Measurements from ENCODE around the gene LATS1.

LATS1 gene

DNA sequence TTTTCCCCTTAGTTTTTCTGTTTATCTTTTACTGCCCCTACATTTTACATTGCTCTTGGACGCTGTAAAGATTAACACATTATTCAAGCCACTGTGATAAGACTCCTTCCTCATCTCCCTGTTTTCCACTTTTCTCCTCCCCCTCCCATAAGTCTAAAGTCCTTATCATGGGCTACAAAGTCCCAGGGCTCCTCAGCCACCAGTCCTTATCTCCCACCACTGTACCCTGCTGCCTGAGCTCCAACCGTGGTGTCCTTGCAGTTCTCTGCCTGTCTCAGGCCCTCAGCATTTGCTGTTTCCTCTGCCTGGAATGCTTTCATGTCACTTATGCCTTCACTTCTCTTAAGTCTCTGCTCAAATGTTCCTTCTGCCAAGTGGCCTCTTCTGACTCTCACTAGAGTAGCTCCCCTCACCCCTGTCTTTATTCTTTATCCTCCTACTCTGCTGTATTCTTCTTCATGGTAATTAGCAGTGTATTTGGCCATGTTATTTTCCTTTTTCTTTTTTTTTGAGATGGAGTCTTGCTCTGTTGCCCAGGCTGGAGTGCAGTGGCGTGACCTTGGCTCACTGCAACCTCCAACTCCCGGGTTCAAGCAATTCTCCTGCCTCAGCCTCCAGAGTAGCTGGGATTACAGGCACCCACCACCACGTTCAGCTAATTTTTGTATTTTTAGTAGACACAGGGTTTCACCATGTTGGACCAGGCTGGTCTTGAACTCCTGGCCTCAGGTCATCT is 10.8 kb upstream of the LATS1 start:
- POLR2A ChIA-PET = no interaction called here
- CTCF ChIA-PET = interaction anchor here (1.7 kb wide), 1 partner anchor 10 kb away, joined by 5 read pairs; no protein-coding TSS in a partner anchor
- TF ChIP-seq, protein P1, sequence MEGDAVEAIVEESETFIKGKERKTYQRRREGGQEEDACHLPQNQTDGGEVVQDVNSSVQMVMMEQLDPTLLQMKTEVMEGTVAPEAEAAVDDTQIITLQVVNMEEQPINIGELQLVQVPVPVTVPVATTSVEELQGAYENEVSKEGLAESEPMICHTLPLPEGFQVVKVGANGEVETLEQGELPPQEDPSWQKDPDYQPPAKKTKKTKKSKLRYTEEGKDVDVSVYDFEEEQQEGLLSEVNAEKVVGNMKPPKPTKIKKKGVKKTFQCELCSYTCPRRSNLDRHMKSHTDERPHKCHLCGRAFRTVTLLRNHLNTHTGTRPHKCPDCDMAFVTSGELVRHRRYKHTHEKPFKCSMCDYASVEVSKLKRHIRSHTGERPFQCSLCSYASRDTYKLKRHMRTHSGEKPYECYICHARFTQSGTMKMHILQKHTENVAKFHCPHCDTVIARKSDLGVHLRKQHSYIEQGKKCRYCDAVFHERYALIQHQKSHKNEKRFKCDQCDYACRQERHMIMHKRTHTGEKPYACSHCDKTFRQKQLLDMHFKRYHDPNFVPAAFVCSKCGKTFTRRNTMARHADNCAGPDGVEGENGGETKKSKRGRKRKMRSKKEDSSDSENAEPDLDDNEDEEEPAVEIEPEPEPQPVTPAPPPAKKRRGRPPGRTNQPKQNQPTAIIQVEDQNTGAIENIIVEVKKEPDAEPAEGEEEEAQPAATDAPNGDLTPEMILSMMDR (IDR thresholded peaks at IDR 0.05; ENCODE audit: control extremely low read depth, extremely low read depth, low read depth, missing control alignments) = no peak
- DNase-seq (ENCODE audit: extremely low spot score) = no peak

DNA sequence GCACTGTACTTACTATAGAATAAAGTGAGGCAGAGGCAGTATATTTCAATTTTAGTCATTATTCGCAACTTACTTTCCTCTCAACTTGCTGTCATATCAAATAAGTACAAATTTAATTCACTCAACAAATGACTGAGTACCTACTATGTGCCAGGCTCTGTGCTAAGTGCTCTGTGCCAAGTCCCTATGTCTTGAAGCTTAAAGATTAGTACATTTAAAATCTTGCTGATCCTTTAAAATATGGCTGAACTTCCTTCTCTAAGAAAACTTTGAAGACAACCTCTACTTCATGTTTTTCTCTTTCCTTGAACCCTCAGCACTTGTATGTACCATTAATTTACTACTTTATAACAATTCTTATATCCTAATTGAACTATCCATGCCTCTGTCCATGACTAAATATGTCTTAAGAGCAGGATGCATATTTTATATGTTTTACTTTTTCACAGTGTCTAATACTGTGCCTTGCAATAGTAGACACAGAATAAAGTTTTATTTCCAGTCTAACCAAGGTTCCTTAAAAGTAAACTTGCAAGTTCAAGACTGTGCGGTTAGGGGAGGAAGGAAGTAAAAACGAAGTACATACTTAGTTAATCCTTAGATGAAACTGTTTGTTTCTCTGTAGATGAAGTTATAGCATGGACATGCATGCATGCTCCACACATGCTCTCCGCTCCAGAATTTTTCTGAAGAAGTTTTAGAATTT is 10.0 kb upstream of the LATS1 start:
- ChIA-PET POLR2A (no interaction called here), CTCF (interaction anchor here (1.7 to 1.9 kb wide), 2 partner anchors 9 to 11 kb away, joined by 5 read pairs; no protein-coding TSS in a partner anchor)
- TF ChIP-seq, protein P1 (IDR thresholded peaks at IDR 0.05; ENCODE audit: control extremely low read depth, extremely low read depth, low read depth, missing control alignments) = no peak
- DNase-seq (ENCODE audit: extremely low spot score) = no peak

- TF ChIP-seq, protein P1 (IDR thresholded peaks at IDR 0.05; ENCODE audit: control extremely low read depth, extremely low read depth, low read depth, missing control alignments) = no peak
- CTCF ChIA-PET = interaction anchor here (1.2 to 1.9 kb wide), 2 partner anchors 13 to 19 kb away, joined by 4 to 5 read pairs; no protein-coding TSS in a partner anchor
- POLR2A ChIA-PET = no interaction called here
- no peak for DNase-seq (ENCODE audit: extremely low spot score)
These were observed 7.9 kb upstream of the LATS1 start for GRCh38 chr6:149725785-149726184.

DNA sequence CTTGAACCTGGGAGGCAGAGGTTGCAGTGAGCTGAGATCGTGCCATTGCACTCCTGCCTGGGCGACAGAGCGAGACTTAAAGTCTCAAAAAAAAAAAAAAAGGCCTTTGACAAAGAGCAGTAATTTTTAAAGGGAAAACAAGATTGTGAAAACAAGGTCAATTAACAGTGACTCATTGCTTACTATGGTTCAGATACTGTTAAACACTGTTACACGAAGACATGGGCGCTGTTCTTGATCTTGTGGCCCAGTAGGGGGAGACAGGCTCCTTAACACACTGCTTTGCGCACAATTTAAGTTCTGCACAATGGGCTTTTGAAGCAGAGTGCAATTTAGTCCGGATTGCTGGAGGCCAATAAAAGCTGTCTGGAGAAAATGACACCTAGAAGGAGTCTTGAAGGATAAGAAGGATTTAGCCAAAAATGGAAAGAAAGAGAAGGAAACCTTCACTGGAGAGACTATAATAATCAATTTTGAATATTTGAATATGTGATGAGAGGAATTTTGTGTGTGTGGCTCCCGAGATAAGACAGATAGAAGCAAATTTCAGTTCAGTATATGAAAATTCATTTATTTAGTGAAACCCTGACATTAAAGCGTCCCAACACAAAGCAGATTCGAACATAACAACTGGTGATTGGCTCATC is 6.0 kb upstream of the LATS1 start:
- ChIA-PET POLR2A (no interaction called here), CTCF (interaction anchor here (1.1 to 2.8 kb wide), 3 partner anchors 12 to 99 kb away, joined by 3 to 7 read pairs (median 3); no protein-coding TSS in a partner anchor)
- TF ChIP-seq, protein P1 (IDR thresholded peaks at IDR 0.05; ENCODE audit: control extremely low read depth, extremely low read depth, low read depth, missing control alignments) = peak; percentile 76
- peak; percentile 28 for DNase-seq (ENCODE audit: extremely low spot score)

GRCh38 chr6:149723262-149723661 is 5.4 kb upstream of the LATS1 start:
- no peak for DNase-seq (ENCODE audit: extremely low spot score)
- ChIA-PET CTCF (interaction anchor here (1.1 to 2.8 kb wide), 4 partner anchors 13 to 100 kb away, joined by 3 to 7 read pairs (median 3); no protein-coding TSS in a partner anchor), POLR2A (no interaction called here)
- TF ChIP-seq, protein P1 (IDR thresholded peaks at IDR 0.05; ENCODE audit: control extremely low read depth, extremely low read depth, low read depth, missing control alignments) = no peak

DNA sequence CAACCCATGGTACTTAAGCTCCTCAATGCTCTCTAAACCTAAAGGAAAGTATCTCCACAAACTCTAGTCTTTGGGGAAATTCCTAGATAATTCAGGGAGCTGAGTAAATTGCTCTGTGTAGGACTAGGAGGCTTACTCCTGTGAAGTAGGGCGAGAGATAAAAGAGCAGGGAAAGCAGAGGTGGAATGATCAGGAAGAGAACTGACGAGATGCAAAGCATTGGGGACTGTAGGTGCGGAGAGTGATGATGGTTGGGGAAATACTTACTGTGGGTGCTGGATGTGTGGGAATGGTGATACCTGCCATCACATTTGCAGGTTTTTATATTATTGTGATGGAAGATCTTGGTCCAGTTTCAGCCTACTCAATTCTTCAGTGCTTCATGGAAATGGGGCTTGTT is 1.6 kb upstream of the LATS1 start:
- POLR2A ChIA-PET = no interaction called here
- no peak for DNase-seq (ENCODE audit: extremely low spot score)
- TF ChIP-seq, protein P1 (IDR thresholded peaks at IDR 0.05; ENCODE audit: control extremely low read depth, extremely low read depth, low read depth, missing control alignments) = no peak
- CTCF ChIA-PET = interaction anchor here (1.1 to 1.4 kb wide), 2 partner anchors 9 to 174 kb away, joined by 3 to 5 read pairs; partner anchors contain the start of gene PPIL4

All from GM10248 (cell line).